K562 (cell line): Measurements from ENCODE around the gene UBR4. TPM values are rescaled to one million over a fixed set of nuclear protein-coding genes. Genes with fewer than 3 reads are reported as not detected.

Experiments used
- ATAC-seq: fragments of 200-7000 bp; cut with Tn5 transposase; 3 replicates; pipeline ENCODE4 v1.9.1; 2020; ENCODE audit warnings: moderate library complexity
- BruUV-seq: library from RNA; stranded (reverse); fragments of 400-500 nt; replicated peaks from 2 replicates; lab custom pipeline; 2021; lab: Mats Ljungman, UMichigan
- CTCF ChIA-PET: fragments of 300-600 bp; formaldehyde crosslinking; extraction: SDS; loops from one replicate; lab custom pipeline; 2021; ENCODE audit warnings: low intra/inter-chr PET ratio; lab: Yijun Ruan, JAX
- POLR2A ChIA-PET: fragments of 300-600, 350-650 bp; sonication (Branson Sonifier 250); formaldehyde crosslinking; extraction: SDS; loops from one replicate; lab custom pipeline; 2021; ENCODE audit warnings: antibody characterized with exemption, inconsistent platforms; lab: Yijun Ruan, JAX
- DNase-seq, 4 experiments: peaks; one replicate each; pipeline versions ENCODE4 v3.0.0 to v3.0.0-alpha.2; 2011 to 2018; ENCODE audit warnings: low spot score in 3 of 4, mixed read lengths in 3 of 4; ENCODE audit errors: extremely low read depth in 1 of 4
- FAIRE-seq: peaks from 2 replicates; lab custom pipeline; 2011; peaks lifted over from hg19 to GRCh38; lab: Jason Lieb, UNC
- H2AFZ ChIP-seq: 2 replicates; pipeline ENCODE4 v1.6.0; 2011; ENCODE audit warnings: low read depth, low read length, control low read depth, inconsistent platforms
- H3K27ac ChIP-seq: fragments of 200-600 bp; 3 replicates; pipeline ENCODE4 v1.8.0; 2011; ENCODE audit warnings: low read depth, mild to moderate bottlenecking, control low read depth, inconsistent platforms, low read length, moderate library complexity, mixed read lengths; ENCODE audit errors: extremely low read depth
- H3K27me3 ChIP-seq, 2 experiments: fragments of 300-600 bp in 1 of 2; 2 replicates in 1 of 2; 3 replicates in 1 of 2; pipeline versions ENCODE4 v1.6.0 to v1.8.0; 2011; ENCODE audit warnings: inconsistent platforms in 2 of 2, low read length in 2 of 2, mild to moderate bottlenecking in 1 of 2, mixed read lengths in 1 of 2, moderate library complexity in 1 of 2; ENCODE audit not compliant: control insufficient read depth in 2 of 2, insufficient read depth in 2 of 2
- H3K36me3 ChIP-seq: fragments of 300-600 bp; 3 replicates; pipeline ENCODE4 v1.8.0; 2011; ENCODE audit warnings: mild to moderate bottlenecking, low read length, inconsistent platforms; ENCODE audit not compliant: control insufficient read depth, insufficient read depth
- H3K4me1 ChIP-seq, 2 experiments: fragments of 200-600 bp in 1 of 2; replicated peaks in 1 of 2; 2 replicates in 1 of 2; 3 replicates in 1 of 2; pipeline versions ENCODE4 v1.5.1 to v1.8.0; 2011; ENCODE audit warnings: inconsistent platforms in 2 of 2, low read length in 2 of 2, mild to moderate bottlenecking in 1 of 2, mixed read lengths in 1 of 2, moderate library complexity in 1 of 2; ENCODE audit not compliant: control insufficient read depth in 2 of 2, insufficient read depth in 2 of 2
- H3K4me2 ChIP-seq: 2 replicates; pipeline ENCODE4 v1.6.1; 2011; ENCODE audit warnings: low read length, control low read depth, inconsistent platforms, mixed read lengths; ENCODE audit not compliant: insufficient read depth
- H3K4me3 ChIP-seq: fragments of 200-600 bp; sonication (generic), shearing (Covaris generic); 2 replicates; pipeline ENCODE4 v1.5.1; 2016; ENCODE audit warnings: control low read depth, inconsistent platforms
- H3K79me2 ChIP-seq: fragments of 200-600 bp; 3 replicates; pipeline ENCODE4 v1.8.0; 2011; ENCODE audit warnings: low read length, inconsistent platforms; ENCODE audit not compliant: control insufficient read depth, insufficient read depth
- H3K9ac ChIP-seq, 2 experiments: 2 replicates each; pipeline versions ENCODE4 v1.6.0 to v1.6.1; 2011; ENCODE audit warnings: low read depth in 2 of 2, low read length in 2 of 2, control low read depth in 1 of 2, inconsistent platforms in 1 of 2, mild to moderate bottlenecking in 1 of 2, mixed read lengths in 1 of 2; ENCODE audit not compliant: insufficient read depth in 1 of 2
- H3K9me1 ChIP-seq: one replicate; pipeline ENCODE4 v1.6.0; 2011; ENCODE audit warnings: inconsistent platforms, mild to moderate bottlenecking, low read length, moderate library complexity; ENCODE audit not compliant: control insufficient read depth, insufficient read depth
- H3K9me3 ChIP-seq: replicated peaks from 2 replicates; pipeline ENCODE4 v1.5.1; 2011; ENCODE audit warnings: low read depth, low read length, inconsistent platforms; ENCODE audit not compliant: control insufficient read depth, insufficient read depth
- H4K20me1 ChIP-seq: replicated peaks from 2 replicates; pipeline ENCODE4 v1.6.1; 2011; ENCODE audit warnings: low read length, inconsistent platforms, mixed read lengths; ENCODE audit not compliant: control insufficient read depth, insufficient read depth
- BCOR ChIP-seq: fragments of 450-650 bp; IDR thresholded peaks from 2 replicates; pipeline ENCODE4 v1.6.1; 2016
- CBX5 ChIP-seq: IDR thresholded peaks from 2 replicates; pipeline ENCODE4 v1.6.1; 2014; ENCODE audit warnings: low read depth, borderline replicate concordance
- MTA1 ChIP-seq: fragments of 450-650 bp; IDR thresholded peaks from 2 replicates; pipeline ENCODE4 v1.6.1; 2017; ENCODE audit warnings: borderline replicate concordance
- RBM25 ChIP-seq: fragments of 200-400 bp; formaldehyde crosslinking; IDR thresholded peaks from 2 replicates; pipeline ENCODE4 v1.6.1; 2018; ENCODE audit warnings: low read length, low read depth, moderate library complexity; ENCODE audit not compliant: severe bottlenecking
- WGBS: fragments of 100-300 bp; shearing (Covaris generic); methylation state at CpG from one replicate; pipeline ENCODE4 v1.1.6; 2016; ENCODE audit warnings: low coverage, mixed read lengths; ENCODE audit not compliant: insufficient coverage; ENCODE audit errors: missing lambda C conversion rate; 5-methylcytosine and 5-hydroxymethylcytosine counted together
- in situ Hi-C: fragments of 300-500 bp; cut with MboI; formaldehyde crosslinking; loops from 4 replicates; pipeline ENCODE4 v1.15.0; 2018; ENCODE audit warnings: inconsistent platforms, mixed read lengths
- intact Hi-C: fragments of 100-400 bp; cut with micrococcal nuclease; formaldehyde crosslinking; loops from 2 replicates; pipeline ENCODE4 v1.14.2; 2022
- polyA plus RNA-seq, 8 experiments: library from polyadenylated mRNA; depleted of rRNA in 4 of 8; stranded (reverse) in 5 of 8; unstranded in 3 of 8; fragments of >200 nt; fragmentation: Nextera tagmentation in 2 of 8; fragmentation: Illumina TruSeq in 1 of 8; extraction: Ambion mirVana in 2 of 8; extraction: Trizol in 1 of 8; gene quantifications; 2 replicates each; pipeline versions ENCODE4 v1.2.1 to v1.2.3, GENCODE V29; 2011 to 2014; ENCODE audit warnings: inconsistent platforms in 1 of 8, missing spikeins in 1 of 8
- total RNA-seq, 7 experiments: library from RNA; depleted of rRNA in 6 of 7; stranded (reverse); fragments of >200 nt in 6 of 7; fragmentation: Illumina TruSeq in 2 of 7; extraction: Trizol in 2 of 7; gene quantifications; 2 replicates each; pipeline versions ENCODE4 v1.2.1 to v1.2.3, GENCODE V29; 2011 to 2021; ENCODE audit warnings: low replicate concordance in 1 of 7

Gene UBR4
- total and polyA plus RNA-seq, 9 of the 15 experiments (the other 6 are each of a cell fraction or from before 2014, with no cell fraction given): 55.4 to 277 (median 123) TPM

GRCh38 chr1:19065526-19066247, 144.4 kb downstream of the UBR4 start:
- TF ChIP-seq RBM25: peak; percentile 68
- peak; percentile 51; the same call in 1 of the 2 replicates for TF ChIP-seq BCOR
- TF ChIP-seq MTA1: no peak
- no peak for TF ChIP-seq CBX5
- Histone ChIP-seq H3K4me3 (no peak overlapping the region), H3K79me2 (no peaks in the 10 kb centered on the region), H3K9me1 (no peaks in the 10 kb centered on the region), H3K4me1 (peaks cover 0 to 29% of the 10 kb centered on the region in 2 experiments; a peak in 3 of 5 replicates), H3K27me3 (peaks cover 20 to 63% of the 10 kb centered on the region in 2 experiments; a peak in 4 of 5 replicates), H3K27ac (no peak overlapping the region), H2AFZ (no peak overlapping the region), H3K9me3 (no peaks in the 10 kb centered on the region), H3K36me3 (no peaks in the 10 kb centered on the region), H3K4me2 (no peak overlapping the region), H3K9ac (no peak overlapping the region), H4K20me1 (0 out of 2 replicates have a peak, but pooled peaks cover 18% of the 10 kb centered on the region)
- WGBS: 10% methylated on average over 13 of the region's 16 CpGs
- in situ Hi-C loops (loop anchor here (10.0 kb wide), 1 partner anchor 589 kb away; no protein-coding TSS in a partner anchor), intact Hi-C loops (loop anchor here (5.0 kb wide), 1 partner anchor 143 kb away; no protein-coding TSS in a partner anchor)
- no peak for FAIRE-seq
- no peak for DNase-seq
- CTCF ChIA-PET: no interaction called here
- POLR2A ChIA-PET: interaction anchor here (0.7 to 1.2 kb wide), 3 partner anchors 10 to 24 kb away, joined by 3 to 5 read pairs (median 4); no protein-coding TSS in a partner anchor
- ATAC-seq: no peak; the same call in 2 of the 3 replicates
- no TSS peak for BruUV-seq
